Measurements from ENCODE around the gene DNAH1.

DNAH1 gene

DNA sequence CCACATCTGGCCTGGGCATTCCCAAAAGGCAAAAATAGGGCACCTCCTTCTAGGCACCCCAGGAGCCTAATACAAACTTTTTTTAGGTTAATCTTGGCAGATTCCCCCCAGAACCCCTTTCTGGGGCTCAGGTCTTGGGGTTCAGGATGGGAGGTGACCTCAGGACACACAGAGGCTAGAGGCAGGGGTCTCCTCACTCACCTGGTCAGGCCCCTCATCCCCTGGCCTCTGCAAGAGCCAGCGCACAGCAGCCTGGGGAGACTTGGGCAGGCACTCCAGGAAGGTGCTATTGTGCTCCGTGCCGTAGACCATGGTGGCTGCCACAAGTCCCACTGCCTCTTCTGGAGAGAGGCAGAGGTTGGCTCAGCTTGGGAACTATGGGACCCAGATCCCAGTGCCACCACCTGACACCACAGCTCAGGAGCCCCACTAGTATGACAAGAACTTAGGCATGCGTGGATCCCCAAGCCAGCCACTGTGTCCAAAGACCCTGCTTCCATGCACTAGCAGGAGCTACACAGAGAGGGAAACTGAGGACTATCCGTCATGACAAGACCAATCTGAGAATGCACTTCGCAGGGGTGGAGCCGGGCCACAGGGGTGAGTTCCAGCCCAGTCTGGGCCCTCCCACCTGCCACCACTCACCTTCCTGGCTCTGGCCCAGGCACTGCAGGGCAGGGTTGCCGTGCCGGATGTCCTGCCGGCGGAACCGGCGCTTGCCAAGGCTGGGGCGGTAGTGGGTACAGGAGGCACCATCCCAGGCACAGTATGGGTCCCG lies 121.4 kb downstream of the DNAH1 start:
- no peak for DNase-seq

DNA sequence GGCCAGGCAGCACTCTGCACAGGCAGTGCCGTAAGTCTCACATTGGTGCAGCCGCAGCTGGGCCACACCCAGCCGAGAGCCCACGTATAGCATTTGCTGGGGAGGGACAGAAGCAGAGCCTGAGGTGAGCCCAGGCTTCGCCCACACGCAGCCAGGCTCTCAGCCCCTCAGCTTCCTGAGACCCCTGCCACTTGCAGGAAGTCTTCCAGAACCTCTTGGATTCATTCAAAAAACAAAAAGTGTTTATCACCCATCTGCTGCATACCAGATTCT lies 121.9 kb downstream of the DNAH1 start:
- DNase-seq, result no peak

DNA sequence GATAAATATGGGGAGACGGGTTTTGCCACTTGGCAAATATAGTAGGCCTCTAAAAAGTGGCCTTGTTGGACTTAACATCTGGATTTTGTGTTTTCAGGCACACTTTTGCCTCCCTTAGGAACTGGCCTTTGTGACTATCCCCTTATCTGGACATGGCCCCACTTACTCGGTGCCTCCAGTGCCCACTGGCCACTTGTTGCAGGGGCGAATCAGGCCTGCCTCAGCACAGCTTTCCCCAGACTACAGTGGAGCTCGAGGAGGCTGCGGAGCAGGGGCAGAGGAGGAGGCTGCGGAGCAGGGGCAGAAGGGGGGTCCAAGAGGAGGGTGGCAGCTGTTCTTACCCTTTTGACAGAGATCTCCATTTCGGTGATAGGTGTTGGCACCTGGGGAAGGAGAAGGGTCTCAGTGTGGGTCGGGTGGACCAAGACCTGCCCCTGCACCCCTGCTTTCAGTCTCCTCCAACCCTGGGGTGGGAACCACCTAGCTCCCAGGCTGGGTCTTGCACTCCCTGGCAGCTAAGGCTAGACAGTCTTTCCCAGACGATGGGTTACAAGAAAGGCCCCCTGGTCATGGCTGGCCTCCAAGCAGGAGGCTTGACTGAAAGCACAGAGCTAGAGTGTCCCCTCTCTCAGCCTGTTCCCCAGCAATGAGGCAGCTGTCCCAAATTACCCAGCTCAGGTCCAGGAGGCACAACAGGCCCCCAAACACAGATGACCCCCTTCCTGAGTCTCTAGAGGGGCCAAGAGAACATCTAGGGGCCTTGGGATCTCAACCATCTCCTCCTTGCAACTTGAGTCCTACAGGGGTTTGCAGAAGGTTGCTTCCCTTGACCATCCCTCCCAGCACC lies 122.7 kb downstream of the DNAH1 start:
- DNase-seq, result no peak

DNA sequence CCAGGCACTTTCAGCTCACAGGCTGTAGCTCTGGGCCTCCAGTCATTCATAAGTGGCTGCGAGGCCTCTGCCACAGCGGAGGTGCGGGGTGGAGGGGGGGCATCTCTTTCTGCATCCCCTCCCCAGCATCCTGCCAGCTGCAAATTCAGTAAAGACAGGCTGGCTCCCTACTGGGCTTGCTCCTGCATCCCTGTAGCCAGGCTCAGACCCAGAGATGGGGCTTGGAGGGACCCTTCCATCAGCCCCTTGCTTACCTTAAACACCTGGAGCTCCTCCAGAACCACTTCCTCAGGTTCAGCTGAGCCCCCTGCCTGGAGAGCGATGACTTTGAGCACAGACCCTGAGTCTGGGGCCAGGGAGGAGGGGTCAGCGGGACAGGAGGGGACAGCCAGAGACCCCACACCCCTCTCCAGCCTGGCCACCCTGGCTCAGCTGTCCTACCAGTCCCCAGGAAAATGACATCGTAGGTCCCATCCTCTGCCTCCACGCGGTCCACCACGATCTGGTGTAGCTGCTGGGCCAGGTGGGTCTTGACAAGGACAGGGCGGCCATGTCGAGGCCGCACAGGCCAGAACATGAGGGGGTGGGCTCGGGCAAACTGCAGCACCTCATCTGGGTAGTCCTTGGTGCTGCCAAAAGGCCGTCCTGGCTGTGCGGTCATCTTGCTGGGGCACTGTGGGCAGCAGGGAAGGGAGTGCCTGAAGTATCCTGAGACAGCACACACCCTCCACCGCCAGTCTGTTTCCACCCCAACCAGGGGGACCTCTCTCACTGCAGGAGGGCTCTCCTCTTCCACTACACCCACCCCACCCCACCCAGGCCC lies 123.5 kb downstream of the DNAH1 start:
- DNase-seq, result no peak

DNA sequence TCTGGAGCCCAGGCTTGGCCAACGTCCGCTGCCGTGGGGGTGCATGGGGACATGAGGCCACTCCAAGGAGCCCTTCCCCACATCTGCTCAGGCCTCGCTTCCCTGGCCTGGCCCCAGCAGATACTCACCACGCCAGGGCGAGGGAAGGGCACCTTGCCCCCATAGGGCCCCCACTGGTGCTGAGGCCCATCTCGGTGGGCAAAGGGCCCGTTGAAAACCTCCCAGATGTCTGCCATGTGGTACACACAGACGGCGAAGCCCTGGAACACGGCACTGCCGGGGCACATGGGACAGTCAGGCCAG lies 124.1 kb downstream of the DNAH1 start:
- DNase-seq, result no peak

DNA sequence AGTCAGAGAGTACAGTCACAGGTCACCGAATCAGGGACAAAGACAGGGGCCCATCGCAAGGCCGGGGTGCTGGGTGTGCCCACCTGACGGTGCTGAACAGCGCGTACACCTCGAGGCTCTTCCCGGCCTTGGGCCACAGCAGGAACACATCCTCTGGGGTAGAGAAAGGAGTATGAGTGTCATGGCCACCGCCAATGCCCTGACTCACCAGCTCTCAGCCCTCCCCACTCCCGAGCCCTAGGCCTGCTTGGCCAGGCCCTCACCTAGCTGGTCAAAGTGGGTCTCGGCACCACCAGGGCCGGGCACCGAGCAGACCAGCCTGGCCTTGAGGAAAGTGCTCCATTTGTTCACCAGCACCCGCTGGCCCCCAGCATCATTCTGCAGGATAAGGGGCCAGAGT lies 124.6 kb downstream of the DNAH1 start:
- DNase-seq, result no peak

DNA sequence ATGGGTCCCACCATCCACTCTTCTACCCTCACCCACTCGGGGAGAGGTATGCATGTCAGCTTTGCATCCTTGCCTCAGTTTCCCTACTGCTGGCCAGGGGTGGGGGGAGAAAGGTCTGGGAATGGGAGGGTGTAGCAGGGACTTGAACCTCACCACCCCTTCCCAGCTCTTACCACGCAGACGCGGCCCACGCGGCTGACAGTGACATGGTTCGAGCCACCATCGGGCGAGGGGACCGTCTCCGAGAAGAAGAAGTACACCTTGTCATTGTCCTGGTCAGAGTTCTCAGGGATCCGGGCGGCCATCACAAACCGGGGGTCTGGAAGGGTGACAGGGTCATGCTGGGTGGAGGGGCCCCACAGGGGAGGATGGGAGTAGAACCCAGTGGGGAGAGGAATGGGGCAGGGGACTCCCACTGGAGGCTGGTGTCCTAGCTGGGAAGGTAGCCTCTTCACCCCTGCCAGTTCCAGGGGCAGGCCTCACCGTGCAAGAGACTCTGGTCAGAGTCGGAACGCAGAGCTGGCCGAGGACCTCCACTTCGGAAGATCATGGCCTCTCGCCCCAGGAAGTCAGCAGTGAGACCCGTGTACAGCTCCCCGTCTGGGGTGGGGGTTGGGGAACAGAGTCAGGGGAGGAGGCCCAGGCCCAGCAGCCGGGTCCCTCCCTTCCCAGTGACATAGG lies 125.1 kb downstream of the DNAH1 start:
- no peak for DNase-seq

DNA sequence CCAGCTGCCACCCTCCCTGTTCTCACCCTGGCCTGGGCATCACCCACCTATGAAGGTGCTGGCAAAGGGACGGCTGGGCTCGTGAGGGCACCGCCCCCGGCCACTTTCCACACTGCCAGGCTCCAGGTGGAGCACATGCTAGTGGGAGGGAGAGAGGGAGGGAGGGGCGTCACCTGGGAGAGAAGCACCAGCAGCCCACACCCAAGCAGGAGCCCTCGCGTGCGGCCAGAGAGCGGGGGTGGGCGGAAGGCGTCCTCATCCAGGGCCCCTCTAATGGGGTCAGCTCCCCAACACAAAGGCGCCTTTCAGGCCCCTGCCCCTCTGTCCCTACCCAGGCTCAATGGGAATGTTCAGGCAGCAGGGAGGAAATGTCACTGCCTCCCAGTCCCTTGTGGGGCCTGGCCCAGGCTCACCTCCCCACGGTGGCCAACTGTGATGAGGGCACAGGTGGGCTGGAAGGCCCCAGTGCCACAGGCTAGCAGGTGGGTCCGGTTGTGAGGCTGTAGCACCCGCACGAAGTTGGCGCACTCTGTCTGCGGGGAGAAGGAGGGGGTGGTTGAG lies 125.7 kb downstream of the DNAH1 start:
- no peak for DNase-seq

DNA sequence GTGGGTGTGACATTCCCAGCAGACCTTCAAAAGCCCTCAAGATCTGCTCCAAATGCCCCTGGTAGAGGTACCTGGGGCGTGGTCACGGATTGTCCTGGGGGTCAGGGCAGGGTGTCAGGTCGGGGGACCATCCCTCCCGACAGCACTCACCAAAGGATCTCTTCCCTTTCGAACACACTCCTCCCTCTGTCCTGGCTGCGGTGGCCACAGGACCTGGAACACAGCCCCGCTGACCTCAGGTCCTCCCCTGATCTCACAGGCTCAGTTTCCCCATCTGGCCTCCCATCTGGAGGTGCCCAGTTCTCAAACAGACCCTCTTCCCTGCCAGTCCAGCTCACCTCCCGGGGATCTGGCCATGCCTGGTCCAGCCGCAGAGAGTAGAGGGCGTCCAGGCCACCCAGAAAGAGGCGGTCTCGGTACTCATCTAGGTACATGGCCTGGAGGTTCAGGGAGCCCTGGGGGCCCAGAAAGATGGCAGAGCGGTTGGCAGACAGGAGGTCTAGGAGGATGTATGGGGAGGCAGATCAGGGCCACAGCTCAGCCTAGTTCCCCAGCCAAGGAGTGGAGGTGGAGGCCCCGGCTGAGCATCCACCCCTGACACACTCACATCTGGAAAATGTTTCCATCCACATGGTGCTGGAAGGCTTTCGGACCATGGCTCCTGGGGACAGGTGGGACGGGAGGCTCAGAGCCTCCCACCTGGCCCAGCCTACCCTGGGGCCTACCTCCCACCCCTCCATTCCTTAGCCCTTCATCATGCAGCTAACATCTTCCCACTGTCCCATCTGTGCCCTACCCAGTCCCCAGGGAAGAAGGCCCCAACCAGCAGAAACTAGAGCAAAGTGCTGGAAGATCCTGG lies 126.5 kb downstream of the DNAH1 start:
- no peak for DNase-seq

DNA sequence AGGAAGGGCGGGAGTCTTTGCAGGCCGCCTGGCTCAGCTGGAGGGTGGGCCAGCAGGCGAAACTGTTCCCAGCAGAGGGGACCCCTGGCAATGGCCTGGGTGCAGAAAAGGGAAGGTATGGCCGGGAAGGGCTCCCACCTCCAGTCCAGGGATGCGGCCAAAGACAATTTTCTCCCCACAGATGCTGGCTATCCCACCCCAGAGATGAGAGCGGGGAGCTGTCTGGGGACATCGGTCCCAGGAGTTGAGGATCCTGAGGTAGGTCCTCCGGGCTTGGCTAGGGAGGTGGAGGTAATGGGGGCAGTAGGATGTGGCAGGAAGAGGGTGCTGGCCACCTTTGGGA lies 127.1 kb downstream of the DNAH1 start:
- no peak for DNase-seq

DNA sequence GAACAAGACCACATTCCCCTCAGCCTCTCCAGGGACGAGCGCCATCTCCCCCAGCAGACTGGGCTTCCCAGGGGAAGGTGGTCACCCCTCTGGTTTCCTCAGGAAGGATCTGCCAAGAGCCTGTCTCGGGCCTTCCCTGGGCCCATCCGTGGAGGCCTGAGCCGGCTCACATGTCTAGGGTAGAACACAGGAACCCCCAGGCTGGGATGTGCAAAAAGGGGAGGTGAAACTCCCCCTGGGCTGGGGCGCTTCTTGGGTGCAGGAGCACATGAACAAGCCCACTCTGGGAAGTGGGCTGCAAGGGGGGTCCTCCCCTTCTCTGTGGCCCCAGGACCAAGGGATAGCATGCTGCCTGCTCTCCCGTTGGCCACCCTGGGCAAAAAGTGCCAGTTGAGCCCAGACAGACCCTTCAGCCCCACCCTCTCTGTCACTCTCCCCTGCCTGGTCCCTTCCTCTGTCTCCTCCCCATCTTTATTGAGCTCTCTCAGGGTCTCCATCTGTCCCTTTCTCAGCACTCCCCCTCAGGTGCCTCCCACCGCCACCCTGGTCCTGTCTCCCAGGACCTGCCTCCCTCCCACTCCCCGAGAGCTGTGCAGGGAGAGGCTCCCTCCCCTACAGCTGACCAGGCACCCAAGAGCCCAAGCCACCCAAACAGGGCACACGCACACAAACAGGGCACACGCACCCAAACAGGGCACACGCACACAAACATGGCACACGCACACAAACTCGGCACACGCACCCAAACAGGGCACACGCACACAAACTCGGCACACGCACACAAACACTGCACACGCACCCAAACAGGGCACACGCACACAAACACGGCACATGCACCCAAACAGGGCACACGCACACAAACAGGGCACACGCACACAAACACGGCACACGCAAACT lies 127.9 kb downstream of the DNAH1 start:
- no peak for DNase-seq

DNA sequence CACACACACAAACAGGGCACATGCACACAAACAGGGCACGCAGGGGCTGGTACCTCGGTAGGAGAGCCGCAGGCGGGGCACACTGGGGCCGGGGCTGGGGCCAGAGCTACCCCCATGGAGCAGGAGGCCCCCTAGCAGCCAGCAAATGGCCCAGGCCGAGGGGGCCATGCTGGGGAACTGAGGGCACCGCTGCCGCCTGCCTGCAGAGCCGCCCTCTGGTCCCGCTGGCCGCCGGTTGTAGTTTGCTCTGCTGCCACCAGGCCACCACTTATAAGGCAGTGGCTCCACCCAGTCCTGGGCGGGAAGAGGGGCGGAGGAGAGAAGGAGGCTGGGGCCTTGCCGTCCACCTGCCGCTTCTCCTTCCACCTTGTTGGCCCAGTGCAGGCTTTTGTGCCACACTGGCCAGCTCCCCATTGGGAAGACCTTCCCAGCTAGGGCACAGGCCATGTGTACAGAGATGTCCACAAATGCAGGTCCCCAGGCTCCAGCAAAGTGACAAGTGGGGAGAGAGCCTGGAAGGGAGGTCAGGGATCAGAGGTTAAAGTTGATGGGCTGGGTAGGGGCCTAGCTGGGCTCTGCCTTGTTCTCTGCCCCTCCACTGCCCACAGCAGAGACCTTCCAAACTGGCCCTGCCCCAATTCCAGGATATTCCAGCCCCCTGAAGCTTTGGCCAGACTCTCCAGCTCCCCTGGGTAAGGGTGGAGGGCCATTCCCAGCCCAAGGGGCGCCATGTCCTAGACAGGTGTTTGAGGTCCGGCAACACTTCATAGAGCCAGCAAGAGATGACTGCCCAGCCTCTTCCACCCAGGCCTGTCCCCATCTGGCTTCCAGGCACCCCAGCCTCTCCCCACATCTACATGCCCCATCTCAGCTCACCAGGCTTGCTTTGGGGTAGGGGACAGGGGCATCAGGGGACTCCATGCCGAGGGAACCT lies 129.0 kb downstream of the DNAH1 start, which contains the start of gene SEMA3G:
TSS of gene SEMA3G (minus strand) at position 244 of the 934 bp plus-strand sequence. CDS start at position 168, 76 bp downstream.
- DNase-seq, result peak in 1 of 2 experiments; percentile 8

DNA sequence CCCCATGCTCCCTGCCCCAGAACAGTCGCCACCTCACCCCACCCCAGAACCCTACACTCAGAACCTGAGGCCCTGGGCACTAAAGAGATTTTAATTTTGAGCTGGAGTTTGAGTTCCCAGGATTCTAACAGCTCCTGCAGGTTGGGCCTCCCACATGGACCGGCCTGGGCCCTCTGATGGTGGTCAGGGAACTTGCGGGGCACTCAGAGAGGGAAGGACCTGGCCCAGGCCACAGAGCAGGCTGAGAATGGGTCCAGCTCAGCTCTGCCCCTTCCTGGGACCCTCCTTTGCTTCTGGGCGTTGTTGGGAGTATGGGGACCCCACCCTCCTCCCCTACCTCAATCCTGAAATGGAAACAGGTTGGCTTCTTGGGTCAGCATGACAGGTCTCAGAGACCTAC lies 129.9 kb downstream of the DNAH1 start:
- DNase-seq, result no peak

DNA sequence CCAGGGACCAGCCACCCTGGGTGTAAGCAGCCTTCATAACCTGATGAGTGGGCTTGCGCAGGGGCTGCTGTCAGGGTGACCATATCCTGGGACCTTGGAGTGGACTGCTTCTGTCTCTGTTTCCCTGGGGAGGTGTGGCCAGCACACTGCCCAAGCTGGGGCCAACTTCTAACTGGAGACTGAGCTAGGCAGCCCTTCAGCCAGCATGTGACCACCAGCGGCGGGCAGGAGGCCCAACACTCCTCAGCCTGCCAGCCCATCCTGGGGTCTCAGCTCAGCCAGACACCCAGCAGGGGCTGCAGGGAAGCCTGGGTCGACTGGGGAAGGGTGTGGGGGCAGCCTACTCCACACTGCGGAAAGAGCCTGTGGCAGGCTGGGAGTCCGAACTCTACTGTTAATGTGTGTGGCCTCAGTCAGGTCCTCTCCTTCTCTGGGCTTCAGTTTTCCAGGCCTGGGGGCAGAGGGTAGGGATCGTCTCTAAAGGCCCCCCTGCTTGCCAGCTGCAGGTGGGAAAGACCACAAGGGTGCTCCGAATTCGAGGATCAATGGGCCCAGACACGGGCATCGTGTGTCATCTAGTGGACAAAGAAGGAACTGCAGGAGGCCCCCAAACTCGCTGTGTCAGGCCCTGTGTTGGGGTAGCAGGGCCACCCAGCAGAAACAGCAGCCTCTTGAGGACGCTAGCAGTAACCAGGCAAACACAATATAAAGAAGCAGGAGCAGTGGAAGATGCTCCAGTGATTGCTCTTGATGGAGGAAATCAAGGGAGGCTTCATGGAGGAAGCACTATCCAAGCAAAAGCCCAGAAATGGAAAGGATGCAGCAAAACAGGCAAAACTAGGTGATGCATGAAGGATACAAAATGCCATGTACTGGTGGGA lies 130.8 kb downstream of the DNAH1 start:
- peak in 1 of 2 experiments; percentile 4 for DNase-seq

DNA sequence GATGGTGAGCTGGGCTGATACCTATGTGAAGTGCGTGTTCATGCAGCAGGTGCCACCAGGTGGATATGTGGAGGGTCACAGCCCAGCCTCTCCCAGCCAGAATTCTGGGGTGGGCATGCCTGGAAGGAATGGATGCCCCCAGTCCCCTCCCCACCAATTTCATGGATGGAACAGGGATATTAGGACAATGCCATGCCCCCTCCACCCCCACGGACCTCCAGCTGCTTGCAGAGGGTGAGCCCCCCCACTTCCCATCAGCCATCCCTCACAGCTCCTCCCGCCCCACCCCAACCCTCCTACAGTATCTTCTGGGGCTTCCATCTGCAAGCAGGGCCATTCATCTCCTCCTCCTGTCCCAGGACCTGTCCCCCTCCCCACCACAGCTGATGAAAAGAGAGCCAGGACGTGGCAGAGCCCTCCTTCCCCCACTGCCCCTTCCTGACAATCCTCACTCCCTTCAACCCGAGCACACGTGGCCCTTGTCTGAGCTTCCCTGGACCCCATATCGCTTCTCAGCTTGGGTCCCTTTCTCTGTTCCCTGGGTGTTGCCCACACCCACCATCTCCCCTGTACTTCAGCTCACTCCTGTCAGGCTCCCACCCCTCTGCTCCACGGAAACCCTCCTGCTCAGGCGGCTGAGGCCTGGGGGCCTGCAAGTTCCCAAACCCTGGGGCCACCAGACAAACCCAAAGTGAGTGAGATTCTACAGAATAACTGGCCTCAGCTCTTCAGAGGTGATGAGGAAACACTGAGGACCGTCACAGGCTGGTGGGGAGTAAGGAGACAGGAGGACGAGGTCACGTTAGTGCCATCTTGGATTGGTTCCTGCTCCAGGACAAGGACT lies 131.6 kb downstream of the DNAH1 start:
- DNase-seq, result no peak

All from NCI-H1930 (cell line).